Measurements from ENCODE around the gene SPAG8.

SPAG8 gene

DNA sequence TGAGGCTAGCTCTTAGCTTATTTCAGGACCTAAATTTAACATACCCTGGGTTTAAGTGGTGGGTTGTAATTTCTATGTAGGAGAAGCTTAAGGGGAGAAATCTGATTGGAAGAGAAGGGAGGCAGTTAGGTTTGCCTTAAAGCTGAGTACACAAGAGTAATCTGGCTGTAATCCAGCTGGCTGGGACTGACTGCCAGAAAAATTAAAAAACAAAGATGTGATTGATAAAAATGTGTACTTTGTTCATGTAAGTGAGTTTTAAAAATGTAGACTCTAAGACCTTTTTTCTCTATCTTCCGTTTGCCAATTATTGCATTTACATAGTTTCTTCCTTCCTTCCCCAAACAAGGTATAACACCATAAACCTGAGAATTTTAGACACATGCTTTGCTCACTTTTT, 40.5 kb downstream of the SPAG8 start:
- DNase-seq (ENCODE audit: low spot score): no peak

DNA sequence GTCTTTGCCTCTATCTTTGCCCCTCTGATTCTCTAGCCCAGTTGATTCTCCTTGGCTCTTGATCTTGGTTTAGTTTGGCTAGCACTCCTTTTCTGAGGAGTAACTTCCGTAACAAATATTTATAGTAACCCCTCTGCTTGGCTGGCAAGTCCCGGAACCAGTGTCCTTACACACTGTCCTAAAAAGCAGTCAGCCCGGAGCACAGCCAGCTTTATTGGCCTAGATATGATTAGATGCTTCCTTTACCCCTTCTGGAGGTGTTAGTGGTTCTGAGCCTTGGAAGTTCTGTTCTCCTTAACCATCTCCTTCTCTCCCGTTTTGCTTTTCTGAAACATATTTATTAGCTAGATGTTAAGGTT, 41.0 kb downstream of the SPAG8 start:
- no peak for DNase-seq (ENCODE audit: low spot score)

DNA sequence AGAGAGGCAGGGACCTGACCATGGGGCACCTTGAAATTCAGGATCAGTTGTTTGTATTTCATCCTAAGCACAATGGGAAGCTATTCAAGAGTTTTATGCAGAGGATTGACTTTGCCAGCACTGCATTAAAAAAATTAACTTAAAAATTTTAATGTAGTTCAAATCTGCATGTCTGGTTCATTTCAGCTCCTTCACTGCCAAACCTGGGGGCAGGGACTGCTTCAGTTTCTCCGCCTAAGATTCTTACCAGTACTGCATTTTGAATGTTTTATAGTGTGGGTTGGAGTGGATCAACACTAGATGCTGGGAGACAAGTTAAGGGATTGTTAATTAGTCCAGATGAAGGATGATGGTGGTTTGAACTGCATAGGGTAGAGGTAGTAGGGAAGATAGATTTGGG, 42.3 kb downstream of the SPAG8 start:
- no peak for DNase-seq (ENCODE audit: low spot score)

DNA sequence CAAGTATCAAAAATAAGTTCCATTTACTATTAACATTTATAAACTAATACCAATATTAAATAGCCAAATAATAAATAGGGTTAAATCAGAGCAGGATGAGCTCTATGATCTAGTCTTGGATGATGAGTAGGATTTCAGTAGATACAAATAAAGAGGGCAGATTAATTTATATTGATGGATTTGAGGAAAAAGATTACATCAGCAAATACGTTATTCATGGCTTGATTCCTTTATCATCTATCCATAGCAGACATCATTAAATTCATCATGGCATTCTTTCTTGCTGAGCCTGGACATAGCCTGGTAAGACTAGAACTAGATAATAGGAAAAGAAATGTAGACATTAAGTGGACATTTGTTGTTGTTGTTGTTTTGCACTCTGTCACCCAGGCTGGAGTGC, 44.6 kb downstream of the SPAG8 start:
- no peak for DNase-seq (ENCODE audit: low spot score)

GRCh38 chr9:35766997-35767396, 45.1 kb downstream of the SPAG8 start:
- DNase-seq (ENCODE audit: low spot score): no peak

- DNase-seq (ENCODE audit: low spot score): no peak
These were observed 48.3 kb downstream of the SPAG8 start for GRCh38 chr9:35763803-35764202.

DNA sequence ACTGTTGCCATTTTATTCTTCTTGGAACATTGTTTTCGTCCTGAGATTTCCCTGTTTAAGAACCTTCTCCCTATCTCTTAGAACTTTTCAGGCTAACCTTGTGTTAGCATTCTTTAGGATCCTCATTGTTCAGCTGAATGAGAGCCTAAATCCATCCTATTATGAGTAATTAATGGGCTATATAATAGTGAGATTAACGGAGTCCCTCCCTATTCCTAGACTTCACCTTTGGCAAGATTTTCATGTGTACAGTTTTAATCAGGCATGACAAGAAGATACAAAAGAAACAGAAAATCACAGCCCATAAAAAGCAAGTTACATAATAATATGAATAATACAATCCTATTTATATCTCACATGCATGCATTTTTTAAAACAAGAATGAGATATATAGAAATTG, 48.9 kb downstream of the SPAG8 start:
- DNase-seq (ENCODE audit: low spot score): no peak

GRCh38 chr9:35760651-35761050, 51.4 kb downstream of the SPAG8 start:
- no peak for DNase-seq (ENCODE audit: low spot score)

GRCh38 chr9:35759795-35760194, 52.3 kb downstream of the SPAG8 start:
- no peak for DNase-seq (ENCODE audit: low spot score)

Measured in hepatic stellate cell (primary cell).